ENCODE results near the gene ARHGAP22. TPM values are rescaled to one million over a fixed set of nuclear protein-coding genes. Genes with fewer than 3 reads are reported as not detected.

Gene ARHGAP22
- total RNA-seq, 1 donor: 22.9 TPM

DNA sequence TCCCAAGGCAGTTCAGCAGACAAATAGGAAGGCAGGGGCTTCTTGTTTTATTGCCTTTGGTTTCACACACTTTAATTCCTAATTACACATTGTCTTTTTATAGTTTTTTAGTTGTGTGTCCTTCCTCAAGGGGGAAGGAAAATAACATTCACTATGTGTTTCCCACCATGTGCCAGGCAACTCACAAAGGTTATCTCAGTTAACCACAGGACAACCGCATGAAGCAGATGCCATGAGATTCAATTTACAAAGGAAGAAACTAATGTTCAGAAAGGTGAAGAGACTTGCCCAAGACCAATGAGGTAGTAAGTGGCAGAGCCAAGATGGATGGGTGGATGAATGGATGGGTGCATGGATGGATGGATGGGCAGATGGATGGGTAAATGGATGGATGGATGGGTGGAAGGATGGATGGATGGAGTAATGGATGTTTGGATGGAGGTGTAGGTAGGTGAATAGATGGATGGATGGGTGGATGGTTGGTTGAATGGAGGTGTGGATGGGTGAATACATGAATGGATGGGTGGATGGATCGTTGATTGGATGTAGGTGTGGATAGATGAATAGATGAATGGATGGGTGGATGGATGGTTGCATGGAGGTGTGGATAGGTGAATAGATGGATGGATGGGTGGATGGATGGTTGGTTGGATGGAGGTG, 77.9 kb downstream of the ARHGAP22 start:
- no peak for DNase-seq (ENCODE audit: low read depth)
- H3K4me3 ChIP-seq (ENCODE audit: low read depth, low read length): peak overlapping the region; percentile 21
- TF ChIP-seq, protein P1, sequence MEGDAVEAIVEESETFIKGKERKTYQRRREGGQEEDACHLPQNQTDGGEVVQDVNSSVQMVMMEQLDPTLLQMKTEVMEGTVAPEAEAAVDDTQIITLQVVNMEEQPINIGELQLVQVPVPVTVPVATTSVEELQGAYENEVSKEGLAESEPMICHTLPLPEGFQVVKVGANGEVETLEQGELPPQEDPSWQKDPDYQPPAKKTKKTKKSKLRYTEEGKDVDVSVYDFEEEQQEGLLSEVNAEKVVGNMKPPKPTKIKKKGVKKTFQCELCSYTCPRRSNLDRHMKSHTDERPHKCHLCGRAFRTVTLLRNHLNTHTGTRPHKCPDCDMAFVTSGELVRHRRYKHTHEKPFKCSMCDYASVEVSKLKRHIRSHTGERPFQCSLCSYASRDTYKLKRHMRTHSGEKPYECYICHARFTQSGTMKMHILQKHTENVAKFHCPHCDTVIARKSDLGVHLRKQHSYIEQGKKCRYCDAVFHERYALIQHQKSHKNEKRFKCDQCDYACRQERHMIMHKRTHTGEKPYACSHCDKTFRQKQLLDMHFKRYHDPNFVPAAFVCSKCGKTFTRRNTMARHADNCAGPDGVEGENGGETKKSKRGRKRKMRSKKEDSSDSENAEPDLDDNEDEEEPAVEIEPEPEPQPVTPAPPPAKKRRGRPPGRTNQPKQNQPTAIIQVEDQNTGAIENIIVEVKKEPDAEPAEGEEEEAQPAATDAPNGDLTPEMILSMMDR (IDR thresholded peaks at IDR 0.05; ENCODE audit: insufficient read depth, low read depth, low read length): no peak

DNA sequence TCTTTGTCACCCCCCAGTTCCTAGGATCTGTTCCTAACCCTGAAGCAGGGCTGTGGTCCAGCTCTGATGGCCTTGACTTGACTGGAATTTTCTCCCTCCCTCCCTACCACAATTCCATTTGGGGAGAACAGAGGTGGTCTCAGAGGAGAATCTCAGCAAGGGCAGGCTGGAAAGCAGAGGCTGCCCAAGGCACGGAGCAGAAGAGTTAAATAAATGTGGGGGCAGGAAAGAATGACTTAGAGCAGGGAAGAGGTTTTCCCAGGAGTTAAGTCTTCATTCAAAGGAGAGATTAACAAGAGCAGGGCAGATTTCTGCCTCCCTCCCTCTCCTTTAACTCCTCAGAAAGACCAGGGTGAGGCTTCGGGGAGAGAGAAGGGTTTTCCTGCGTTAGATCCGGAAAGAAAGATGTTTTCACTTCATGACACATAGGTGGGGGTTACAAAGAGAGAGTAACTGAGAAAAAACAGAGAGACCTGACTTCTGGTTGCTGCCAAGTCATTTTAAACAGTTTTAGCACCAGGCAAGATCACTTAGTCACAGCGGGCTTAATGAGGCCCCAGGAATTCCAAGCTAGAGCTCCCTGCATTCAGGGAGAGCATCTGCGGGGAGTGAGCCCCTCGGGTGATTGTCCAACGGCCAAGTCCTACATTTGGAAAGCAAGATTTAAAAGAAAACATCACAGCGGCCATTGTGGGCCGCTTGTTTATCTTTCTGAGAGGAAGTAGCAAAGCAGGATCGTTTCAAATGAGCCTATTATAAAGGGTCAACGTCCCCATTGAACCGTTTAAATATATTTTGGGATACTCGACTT, 78.7 kb downstream of the ARHGAP22 start:
- H3K4me3 ChIP-seq (ENCODE audit: low read depth, low read length): peak overlapping the region; percentile 21
- TF ChIP-seq, protein P1 (IDR thresholded peaks at IDR 0.05; ENCODE audit: insufficient read depth, low read depth, low read length): no peak
- peak; percentile 79 for DNase-seq (ENCODE audit: low read depth)

DNA sequence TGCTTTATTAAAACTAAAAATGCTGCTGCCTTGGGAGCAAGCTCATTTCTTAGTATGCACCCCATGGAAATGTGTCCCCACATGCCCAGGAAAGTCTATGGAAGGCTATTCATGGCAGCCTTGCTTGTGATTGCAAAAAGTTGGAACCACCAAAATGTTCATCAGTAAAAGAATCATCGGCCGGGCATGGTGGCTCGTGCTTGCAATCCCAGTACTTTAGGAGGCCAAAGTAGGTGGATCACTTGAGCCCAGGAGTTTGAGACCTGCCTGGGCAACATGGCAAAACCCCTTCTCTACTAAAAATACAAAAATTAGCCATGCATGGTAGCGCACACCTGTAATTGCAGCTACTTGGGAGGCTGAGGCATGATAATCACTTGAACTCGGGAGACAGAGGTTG, 79.8 kb downstream of the ARHGAP22 start:
- TF ChIP-seq, protein P1 (IDR thresholded peaks at IDR 0.05; ENCODE audit: insufficient read depth, low read depth, low read length): no peak
- no peak overlapping the region for H3K4me3 ChIP-seq (ENCODE audit: low read depth, low read length)
- no peak for DNase-seq (ENCODE audit: low read depth)

DNA sequence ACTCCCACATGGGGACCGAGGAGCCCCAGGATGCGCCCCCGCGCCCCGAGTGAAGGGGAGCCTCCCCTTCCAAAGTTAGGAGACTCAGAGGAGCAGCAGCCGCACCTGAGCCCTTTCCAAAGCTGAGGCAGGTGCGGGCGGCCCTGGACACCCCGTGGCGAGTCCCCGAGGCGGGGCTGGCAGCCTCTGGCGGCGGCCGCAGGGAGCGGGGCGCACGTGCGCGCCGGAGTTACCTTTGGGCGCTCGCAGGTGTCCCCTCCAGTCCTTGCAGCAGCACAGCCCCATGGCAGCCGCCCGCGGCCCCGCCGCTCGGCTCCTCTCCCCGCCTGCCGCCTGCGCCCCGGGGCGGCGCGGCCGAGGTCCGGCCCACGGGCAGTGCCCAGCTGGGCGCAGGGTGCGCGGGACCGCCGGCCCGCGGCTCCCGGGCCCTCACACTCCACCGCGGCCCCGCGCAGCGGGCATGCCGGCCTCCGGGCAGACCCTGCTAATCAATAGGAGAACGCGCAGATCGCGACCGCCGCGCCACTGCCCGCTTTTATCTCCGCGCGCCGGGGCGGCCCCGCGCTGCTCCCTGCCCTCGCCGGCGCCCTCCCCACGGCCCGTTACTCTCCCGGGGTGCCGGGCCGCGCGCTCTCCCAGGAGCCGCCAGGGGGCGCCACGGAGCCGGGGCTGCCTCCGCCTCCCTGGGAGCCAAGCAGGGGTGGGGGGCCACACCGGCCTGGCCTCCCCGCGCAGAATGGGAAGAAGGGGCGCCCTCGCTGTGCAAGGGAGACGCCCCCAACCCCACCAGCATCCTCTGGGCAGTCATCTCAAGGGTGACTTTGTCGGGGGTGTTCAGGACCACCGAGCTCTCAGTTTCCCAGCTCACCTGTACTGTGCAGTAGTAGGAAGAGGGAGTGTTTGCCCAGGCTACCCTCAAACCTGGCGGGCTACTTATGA, 80.8 kb downstream of the ARHGAP22 start:
- DNase-seq (ENCODE audit: low read depth): peak; percentile 21
- H3K4me3 ChIP-seq (ENCODE audit: low read depth, low read length): peak overlapping the region; percentile 59
- TF ChIP-seq, protein P1 (IDR thresholded peaks at IDR 0.05; ENCODE audit: insufficient read depth, low read depth, low read length): peak; percentile 63

DNA sequence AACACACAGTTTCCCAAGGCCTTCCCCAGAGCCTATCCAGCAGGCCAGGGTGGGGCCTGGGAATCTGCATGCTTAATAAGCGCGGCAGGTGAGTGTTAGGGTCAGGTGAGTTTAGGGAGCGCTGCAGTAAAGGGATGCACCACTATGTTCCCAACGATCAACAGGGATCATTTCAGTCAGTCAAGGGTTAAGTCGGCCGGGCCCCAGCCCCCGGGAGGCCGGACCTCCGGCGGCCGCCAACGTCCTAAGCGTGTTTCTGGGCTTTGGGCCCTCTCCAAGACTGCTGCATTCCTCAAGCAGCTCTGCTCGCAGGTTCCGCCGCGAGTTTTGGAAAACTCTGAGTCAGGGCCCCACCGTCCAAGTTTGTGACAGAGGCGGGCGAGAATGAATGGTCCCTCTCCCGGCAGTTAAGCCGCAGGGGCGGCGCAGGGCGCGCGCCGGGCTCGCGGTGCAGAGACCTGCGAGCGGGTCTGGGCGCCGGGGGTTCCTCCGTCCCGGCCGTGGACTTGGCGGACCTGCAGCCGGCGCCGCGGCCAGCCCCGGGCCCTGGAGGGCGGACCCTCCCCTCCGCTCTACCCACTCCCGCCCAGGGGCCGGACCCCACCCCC, 81.6 kb downstream of the ARHGAP22 start:
- TF ChIP-seq, protein P1 (IDR thresholded peaks at IDR 0.05; ENCODE audit: insufficient read depth, low read depth, low read length): no peak
- H3K4me3 ChIP-seq (ENCODE audit: low read depth, low read length): peak overlapping the region; percentile 59
- DNase-seq (ENCODE audit: low read depth): peak; percentile 77
